GM21717 (cell line): Measurements from ENCODE around the gene KDM4B.
A peak's percentile ranks its signal among the peaks of the same experiment; 100 is the strongest.

ENCODE experiments used
- ATAC-seq: cut with Tn5 transposase; IDR thresholded peaks from one replicate; pipeline ENCODE4 v1.9.1; 2021; ENCODE audit warnings: mild to moderate bottlenecking, moderate library complexity; ENCODE audit not compliant: unreplicated experiment

The KDM4B gene

GRCh38 chr19:5119297-5119998 lies 150.5 kb downstream of the KDM4B start:
- no peak for ATAC-seq

GRCh38 chr19:5120321-5120720 lies 151.4 kb downstream of the KDM4B start:
- no peak for ATAC-seq

GRCh38 chr19:5120833-5121232 lies 151.9 kb downstream of the KDM4B start:
- no peak for ATAC-seq

- no peak for ATAC-seq
Measured at GRCh38 chr19:5121266-5122120, 152.6 kb downstream of the KDM4B start.

DNA sequence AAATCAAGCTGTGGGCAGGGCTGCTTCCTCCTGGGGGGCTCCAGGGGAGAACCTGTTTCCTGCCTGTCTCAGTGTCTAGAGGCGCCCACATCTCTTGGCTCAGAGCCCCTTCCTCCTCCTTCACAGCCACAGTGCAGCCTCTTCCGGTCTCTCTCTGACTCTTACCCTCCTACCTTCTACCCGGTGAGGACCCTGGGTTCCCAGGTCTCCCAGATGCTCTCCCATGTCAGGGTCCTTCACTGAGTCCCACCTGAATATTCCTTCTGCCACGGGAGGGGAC lies 153.1 kb downstream of the KDM4B start:
- ATAC-seq, result no peak

- no peak for ATAC-seq
Measured at GRCh38 chr19:5122671-5123409, 153.9 kb downstream of the KDM4B start.

DNA sequence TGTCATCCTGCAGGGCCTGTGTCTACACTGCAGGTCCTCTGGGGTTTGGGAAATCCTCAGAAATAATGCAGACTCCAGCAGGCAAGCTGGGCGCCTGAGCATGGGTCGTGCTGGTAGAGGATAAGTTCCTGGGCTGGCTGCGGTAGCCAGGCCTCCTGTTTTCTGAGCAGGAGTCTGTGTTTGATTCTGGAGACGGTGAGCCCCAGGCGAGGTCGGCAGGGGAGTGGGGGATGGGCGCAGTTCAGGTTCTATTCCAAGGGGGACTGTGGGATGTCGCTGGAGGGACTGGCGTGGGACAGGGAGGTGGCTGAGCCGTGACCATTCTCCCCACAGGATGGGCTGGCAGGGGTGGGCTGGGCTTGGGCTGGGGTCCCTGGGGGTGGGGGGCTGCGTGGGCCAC lies 154.7 kb downstream of the KDM4B start:
- no peak for ATAC-seq

DNA sequence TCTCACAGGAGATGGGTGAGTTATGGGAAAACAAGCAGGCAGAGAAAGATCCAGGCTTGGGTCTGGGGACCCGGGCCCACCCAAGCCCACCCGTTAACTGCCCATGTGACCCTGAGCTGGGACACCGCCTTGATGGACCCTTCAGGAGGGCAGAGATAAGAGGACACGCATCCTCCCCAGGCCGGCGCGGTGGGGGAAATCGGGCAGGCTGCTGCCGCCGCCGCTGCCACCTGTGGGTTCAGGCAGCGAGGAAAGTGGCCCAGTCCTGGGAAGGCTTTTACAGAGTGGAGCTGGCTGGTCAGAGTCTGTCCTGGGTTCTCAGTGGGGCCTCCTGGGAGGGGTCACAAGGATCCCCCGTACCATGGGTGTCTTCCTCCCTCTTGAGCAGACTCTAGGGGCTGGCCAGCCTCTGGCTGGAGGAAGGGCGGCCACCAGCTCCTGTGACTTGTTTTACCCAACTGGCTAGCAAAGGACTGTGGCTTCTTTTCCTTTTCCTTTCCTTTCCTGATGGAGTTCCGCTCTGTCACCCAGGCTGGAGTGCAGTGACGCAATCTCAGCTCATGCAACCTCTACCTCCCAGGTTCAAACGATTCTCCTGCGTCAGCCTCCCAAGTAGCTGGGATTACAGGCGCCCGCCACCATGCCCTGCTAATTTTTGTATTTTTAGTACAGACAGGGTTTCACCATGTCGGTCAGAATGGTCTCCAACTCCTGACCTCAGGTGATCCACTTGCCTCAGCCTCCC lies 155.4 kb downstream of the KDM4B start:
- no peak for ATAC-seq

DNA sequence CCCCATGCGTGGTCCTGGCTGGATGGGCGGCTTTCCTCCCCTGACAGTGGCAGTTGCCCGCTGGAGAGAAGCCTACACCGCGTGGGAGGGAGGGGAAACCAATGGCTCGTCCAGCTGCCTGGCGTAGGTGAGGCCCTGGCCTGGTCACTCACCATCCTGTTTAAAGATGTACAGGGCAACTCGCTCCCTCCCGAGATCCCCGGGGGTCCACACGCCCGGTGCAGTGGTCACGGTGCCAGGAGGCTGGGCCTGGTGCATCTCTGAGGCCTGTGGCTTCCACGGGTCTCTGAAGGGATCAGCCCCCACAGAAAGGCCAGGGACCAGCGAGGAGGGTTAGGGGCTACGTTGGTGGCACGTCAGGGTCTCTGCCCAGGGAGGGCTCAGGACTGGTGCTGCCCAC lies 156.5 kb downstream of the KDM4B start:
- no peak for ATAC-seq

DNA sequence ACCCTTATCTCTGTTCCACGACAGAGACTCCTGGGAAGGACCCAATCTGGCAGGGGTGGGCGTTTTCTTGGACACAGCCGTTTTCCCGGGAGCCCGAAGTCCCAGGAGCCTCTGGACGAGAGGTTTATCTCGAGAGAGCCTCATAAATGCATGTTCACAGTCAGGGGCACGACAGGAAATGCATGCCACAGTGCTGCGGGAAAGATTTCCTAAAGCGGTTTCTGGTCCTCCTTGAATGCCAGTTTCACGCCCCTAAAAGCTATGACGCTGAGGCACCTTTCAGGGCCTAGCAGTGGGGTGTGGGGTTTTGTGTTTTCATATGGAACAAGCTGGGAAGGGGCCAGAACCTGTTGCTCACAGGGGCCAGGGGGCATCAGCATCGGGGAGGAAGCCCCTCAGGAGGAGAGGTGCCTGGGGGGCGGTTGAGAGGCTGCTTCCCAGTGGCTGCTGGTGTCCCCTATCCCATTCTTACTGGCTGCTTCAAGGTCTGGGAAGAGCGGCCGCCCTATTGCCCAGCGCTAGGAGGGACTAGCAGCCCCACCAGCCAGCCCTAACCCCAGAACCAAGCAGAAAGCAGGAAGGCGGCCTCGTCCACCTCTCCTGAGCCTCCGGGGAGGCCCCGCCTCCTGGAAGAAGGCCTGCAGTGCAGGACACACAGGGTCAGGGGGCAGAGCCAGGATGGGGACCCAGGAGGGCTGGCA lies 157.0 kb downstream of the KDM4B start:
- no peak for ATAC-seq

- ATAC-seq, result no peak
Measured at GRCh38 chr19:5126498-5127223, 157.7 kb downstream of the KDM4B start.

- no peak for ATAC-seq
Measured at GRCh38 chr19:5127717-5128116, 158.8 kb downstream of the KDM4B start.

GRCh38 chr19:5128251-5128935 lies 159.5 kb downstream of the KDM4B start:
- ATAC-seq, result no peak

DNA sequence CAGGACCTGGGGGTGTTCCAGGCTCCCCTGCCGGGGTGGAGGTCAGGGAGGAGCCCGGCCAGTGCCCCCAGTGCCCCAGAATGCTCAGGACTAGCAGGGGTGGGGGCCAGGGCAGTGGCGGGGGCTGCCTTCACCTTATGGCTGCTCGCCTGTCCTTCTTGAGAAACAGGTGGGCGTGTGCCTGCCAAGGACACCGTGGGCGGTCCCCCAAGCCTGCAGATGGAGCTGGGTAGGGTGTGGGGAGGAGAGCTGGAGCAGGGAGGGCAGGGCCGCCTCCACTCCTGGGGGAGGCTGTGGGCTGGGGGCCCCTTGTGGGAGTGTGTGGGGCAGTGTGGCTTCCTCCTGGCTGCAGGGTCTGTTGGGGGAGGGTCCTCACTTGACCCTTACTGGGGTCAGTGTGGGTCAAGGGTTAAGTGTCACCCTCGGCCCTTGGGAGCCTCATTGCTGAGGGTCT lies 160.1 kb downstream of the KDM4B start:
- no peak for ATAC-seq

DNA sequence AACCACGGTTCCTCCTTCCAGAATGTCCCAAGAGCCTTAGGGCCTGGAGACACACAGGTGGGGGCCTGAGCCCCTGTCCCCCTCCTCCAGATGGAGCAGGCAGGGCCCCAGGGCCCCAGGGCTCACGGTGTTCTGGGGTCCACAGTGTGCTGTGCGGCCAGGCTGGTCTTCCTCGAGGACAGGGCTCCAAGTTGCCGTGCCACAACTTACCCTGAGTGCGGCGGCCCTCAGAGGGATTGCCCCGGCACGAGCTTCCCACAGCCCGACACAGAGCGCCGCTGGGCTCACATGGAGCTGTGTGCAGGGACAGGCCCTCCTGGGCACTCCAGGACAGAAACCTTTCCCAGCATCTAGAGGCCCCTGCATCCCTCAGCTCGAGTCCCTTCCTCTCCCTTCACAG lies 160.8 kb downstream of the KDM4B start:
- no peak for ATAC-seq

DNA sequence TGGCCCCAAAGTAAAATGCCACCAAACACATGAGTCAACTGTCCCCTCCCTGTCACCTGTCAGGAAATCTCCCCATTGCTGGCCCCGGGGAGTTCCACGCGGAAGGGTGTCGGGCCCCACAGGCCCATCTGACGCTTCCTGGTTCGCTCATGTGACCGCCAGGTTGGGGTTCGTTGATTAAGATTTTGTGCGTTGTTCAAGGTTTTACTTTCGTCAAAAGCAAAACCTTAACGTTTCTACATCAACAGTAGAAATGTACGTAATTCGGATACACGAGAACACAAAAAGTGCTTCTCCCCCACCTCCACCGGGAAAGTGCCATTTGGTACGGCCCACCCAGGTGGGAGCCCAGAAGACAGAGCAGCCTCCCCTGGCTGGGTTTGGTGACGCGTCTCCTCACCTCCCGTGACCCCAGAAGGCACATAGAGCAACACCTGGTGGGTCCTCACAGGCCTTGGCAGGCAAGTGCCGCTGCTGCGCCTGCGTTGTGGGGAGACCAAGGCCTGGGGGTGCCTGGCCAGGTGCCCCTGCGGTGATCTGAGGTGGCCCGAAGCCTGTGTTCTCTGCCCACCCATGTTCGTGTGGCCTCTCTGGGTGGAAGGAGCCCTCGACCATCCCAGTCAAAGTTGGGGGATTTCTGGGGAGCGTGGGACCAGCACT lies 161.6 kb downstream of the KDM4B start:
- ATAC-seq, result peak; percentile 42

- peak; percentile 23 for ATAC-seq
Measured at GRCh38 chr19:5131031-5131505, 162.2 kb downstream of the KDM4B start.

DNA sequence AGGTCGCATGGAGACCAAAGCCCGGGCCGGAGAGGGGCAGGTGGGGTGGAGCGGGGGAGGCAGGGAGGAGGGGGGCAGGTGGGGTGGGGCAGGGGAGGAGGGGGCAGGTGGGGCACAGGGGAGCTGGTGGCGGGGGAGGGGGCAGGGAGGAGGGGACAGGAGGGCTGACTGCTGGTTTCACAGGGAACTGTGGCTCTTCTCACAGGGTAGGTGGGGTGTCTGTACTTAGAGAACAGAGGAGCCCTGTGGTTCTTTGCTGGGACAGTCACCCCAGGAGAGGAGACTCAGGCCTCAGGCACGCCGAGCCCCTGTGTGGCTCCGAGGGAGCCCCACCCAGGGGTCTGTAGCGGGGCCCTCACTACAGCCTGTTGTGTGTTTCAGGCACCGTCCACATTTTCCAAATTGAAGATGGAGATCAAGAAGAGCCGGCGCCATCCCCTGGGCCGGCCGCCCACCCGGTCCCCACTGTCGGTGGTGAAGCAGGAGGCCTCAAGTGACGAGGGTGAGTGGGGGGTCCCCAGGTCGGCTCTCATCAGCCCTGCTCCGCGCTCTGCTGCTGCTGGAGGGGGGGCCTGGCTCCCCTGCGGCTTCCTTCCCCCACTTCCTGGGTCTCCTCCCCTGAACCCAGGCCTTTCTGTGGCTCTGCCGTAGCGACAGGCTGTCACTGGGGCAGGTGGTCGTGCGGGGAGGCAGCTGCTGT lies 162.7 kb downstream of the KDM4B start:
- ATAC-seq, result no peak
